Left ventricle myocardium inferior (tissue), 1 donor: Measurements from ENCODE around the gene PRR16. TPM values are rescaled to one million over a fixed set of nuclear protein-coding genes. Genes with fewer than 3 reads are reported as not detected.

Source experiments
- DNase-seq: peaks from one replicate; pipeline ENCODE4 v3.0.0-alpha.2; 2020
- H3K27ac ChIP-seq: fragments of 200-600 bp; replicated peaks from 2 replicates; pipeline ENCODE4 v1.8.0; 2021
- H3K27me3 ChIP-seq: fragments of 200-600 bp; 2 replicates; pipeline ENCODE4 v1.8.0; 2021; ENCODE audit warnings: low read depth
- H3K36me3 ChIP-seq: fragments of 200-600 bp; 2 replicates; pipeline ENCODE4 v1.8.0; 2021
- H3K4me1 ChIP-seq: fragments of 200-600 bp; 2 replicates; pipeline ENCODE4 v1.8.0; 2021
- H3K4me3 ChIP-seq: fragments of 200-600 bp; 2 replicates; pipeline ENCODE4 v1.8.0; 2021; ENCODE audit warnings: mild to moderate bottlenecking, moderate library complexity
- H3K9me3 ChIP-seq: fragments of 200-600 bp; replicated peaks from 2 replicates; pipeline ENCODE4 v1.8.0; 2021
- intact Hi-C: fragments of 100-400 bp; cut with micrococcal nuclease; formaldehyde crosslinking; loops from one replicate; pipeline ENCODE4 v1.11.0; 2022
- total RNA-seq: library from RNA; stranded (reverse); fragmentation: NEBNext Ultra II Directional; extraction: Animal tissue kit (Norgen Biotek cat#: 25700); gene quantifications from one replicate; pipeline ENCODE4 v1.2.1, GENCODE V29; 2021
- TF ChIP-seq, protein P1 (sequence below): fragments of 200-600 bp; IDR thresholded peaks from 2 replicates; pipeline ENCODE4 v1.8.0; 2021; ENCODE audit warnings: antibody characterized with exemption, mild to moderate bottlenecking, borderline replicate concordance
- donor health status: DM: no; HTN: yes; CAD: no; lungs with severe emphysema.

PRR16 gene
- total RNA-seq, 1 donor from 2014 or later: 15.3 TPM

DNA sequence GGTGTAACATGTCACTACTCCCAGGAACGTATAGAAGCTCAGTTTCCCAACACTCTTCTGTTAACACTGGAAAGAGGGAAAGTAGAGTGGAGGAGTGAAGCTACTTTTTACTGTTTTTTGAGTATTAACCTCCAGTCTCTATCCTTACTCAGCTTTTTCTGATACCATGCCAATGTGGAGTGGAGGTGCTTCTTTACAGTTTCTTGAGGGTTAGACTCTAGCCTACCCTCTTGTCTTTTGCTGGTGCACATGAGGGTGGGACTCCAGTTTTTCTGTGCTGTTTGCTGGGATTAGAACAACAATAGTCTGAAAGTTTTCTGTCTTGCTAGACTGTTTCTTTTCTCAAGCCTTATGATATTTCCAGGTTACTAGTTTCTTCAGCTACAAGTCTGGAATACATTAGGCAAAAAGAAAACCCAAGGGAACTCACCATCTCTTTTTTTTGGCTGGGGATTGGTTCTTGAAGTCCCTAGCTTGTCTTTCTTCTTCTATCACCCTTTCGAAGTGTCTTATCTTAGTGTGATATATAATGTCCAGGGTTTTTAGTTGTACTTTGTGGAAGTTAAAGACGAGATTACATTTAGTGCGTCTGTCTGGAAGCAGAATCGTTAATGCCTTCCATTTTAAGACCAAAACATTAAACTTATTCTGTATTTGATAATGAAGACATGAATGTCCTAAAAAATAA lies 35.9 kb downstream of the PRR16 start:
- Histone ChIP-seq H3K27me3 (no peaks in the 10 kb centered on the region), H3K36me3 (no peaks in the 10 kb centered on the region), H3K9me3 (no peaks in the 10 kb centered on the region), H3K27ac (no peak overlapping the region), H3K4me3 (no peak overlapping the region), H3K4me1 (no peaks in the 10 kb centered on the region)
- intact Hi-C loops: loop anchor here (2.0 kb wide), 1 partner anchor 29 kb away; no protein-coding TSS in a partner anchor
- TF ChIP-seq, protein P1, sequence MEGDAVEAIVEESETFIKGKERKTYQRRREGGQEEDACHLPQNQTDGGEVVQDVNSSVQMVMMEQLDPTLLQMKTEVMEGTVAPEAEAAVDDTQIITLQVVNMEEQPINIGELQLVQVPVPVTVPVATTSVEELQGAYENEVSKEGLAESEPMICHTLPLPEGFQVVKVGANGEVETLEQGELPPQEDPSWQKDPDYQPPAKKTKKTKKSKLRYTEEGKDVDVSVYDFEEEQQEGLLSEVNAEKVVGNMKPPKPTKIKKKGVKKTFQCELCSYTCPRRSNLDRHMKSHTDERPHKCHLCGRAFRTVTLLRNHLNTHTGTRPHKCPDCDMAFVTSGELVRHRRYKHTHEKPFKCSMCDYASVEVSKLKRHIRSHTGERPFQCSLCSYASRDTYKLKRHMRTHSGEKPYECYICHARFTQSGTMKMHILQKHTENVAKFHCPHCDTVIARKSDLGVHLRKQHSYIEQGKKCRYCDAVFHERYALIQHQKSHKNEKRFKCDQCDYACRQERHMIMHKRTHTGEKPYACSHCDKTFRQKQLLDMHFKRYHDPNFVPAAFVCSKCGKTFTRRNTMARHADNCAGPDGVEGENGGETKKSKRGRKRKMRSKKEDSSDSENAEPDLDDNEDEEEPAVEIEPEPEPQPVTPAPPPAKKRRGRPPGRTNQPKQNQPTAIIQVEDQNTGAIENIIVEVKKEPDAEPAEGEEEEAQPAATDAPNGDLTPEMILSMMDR: no peak
- no peak for DNase-seq

DNA sequence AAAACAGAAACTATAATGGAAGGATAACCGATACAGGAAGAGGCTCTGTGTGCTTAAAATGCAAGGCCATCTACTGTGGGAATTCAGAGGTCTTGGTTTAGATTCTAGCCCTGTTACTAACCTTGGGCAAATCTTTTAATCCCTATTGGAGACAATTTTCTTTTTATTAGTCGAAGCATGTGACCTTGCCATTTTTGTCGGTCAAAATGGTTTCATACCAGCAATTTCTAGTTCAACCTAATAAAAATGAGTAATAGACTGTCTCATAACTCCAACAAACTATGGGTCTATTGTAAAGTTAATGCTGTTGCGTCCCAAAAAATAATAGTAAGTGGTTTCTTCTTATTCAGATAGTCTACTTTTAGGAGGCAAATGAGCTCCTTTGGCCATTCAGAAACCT lies 38.4 kb downstream of the PRR16 start:
- no peak overlapping the region for H3K27ac ChIP-seq
- H3K27me3 ChIP-seq: no peaks in the 10 kb centered on the region
- H3K4me1 ChIP-seq: no peaks in the 10 kb centered on the region
- intact Hi-C loops: no loop called here
- no peaks in the 10 kb centered on the region for H3K9me3 ChIP-seq
- H3K36me3 ChIP-seq: no peaks in the 10 kb centered on the region
- TF ChIP-seq, protein P1: no peak
- DNase-seq: no peak
- H3K4me3 ChIP-seq: no peak overlapping the region

DNA sequence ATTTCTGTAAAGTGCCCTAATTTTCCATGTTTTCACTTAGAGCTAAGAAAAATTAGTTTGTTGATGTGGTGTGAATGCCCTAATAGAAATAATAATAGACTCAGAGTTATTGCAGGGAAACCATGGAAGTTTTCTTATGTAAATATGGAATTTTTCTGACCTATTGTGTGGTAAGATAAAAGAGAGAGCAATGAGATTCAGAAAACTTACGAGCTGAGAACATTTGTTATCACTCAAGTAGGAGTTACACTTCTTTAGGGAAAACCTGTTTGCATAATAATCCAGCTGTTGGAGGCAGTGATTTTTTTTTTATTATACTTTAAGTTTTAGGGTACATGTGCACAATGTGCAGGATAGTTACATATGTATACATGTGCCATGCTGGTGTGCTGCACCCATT lies 39.2 kb downstream of the PRR16 start:
- no peaks in the 10 kb centered on the region for H3K4me1 ChIP-seq
- H3K27ac ChIP-seq: no peak overlapping the region
- no peaks in the 10 kb centered on the region for H3K9me3 ChIP-seq
- no peaks in the 10 kb centered on the region for H3K36me3 ChIP-seq
- no peak for DNase-seq
- H3K4me3 ChIP-seq: no peak overlapping the region
- no peaks in the 10 kb centered on the region for H3K27me3 ChIP-seq
- intact Hi-C loops: no loop called here
- TF ChIP-seq, protein P1: no peak

DNA sequence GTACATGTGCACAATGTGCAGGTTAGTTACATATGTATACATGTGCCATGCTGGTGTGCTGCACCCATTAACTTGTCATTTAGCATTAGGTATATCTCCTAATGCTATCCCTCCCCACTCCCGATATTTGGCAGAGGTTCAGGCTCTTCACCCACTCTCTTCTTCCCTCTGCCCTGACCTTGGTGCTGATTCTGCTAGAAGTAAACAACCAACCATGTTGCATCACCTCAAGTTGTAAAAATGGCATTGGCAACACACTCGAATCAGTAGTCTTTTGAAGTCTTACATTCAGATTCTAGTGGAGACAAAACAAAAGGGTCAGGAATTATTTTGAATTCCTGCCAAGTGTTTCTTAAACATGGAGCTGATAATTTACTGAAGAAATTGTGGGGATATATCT lies 40.0 kb downstream of the PRR16 start:
- H3K27ac ChIP-seq: no peak overlapping the region
- H3K4me3 ChIP-seq: no peak overlapping the region
- no peaks in the 10 kb centered on the region for H3K9me3 ChIP-seq
- no peaks in the 10 kb centered on the region for H3K4me1 ChIP-seq
- intact Hi-C loops: no loop called here
- H3K36me3 ChIP-seq: no peaks in the 10 kb centered on the region
- no peaks in the 10 kb centered on the region for H3K27me3 ChIP-seq
- TF ChIP-seq, protein P1: no peak
- no peak for DNase-seq

DNA sequence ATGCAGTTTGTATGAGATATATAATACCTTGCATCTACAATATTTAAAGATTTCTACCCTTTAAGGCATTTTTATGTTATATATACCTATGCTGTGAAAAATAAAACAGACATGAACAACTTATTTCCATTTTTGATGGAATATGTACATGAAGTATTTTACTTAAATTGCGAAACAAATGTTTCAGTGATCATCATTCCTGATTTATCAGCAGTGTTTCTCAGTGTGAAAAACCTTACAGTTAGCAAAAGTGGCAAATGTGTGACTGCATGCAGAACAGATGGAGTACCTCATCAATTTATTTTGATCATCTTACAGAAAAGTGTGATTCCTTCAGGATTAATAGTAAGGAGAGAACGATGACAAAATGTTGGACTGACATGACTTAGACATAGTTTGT lies 43.1 kb downstream of the PRR16 start:
- no peak overlapping the region for H3K27ac ChIP-seq
- no peak overlapping the region for H3K4me3 ChIP-seq
- no peaks in the 10 kb centered on the region for H3K36me3 ChIP-seq
- H3K9me3 ChIP-seq: no peaks in the 10 kb centered on the region
- no peaks in the 10 kb centered on the region for H3K27me3 ChIP-seq
- peaks cover 7% of the 10 kb centered on the region for H3K4me1 ChIP-seq
- TF ChIP-seq, protein P1: no peak
- intact Hi-C loops: no loop called here
- no peak for DNase-seq
